Amygdala (tissue), 56 donors: ENCODE data around the gene CISD1.

ENCODE experiments used
- DNase-seq, 56 donors: peaks; one replicate each; lab custom pipeline; 2025; lab: John Stamatoyannopoulos, UW

The CISD1 gene

GRCh38 chr10:58304099-58304633 lies 35.2 kb downstream of the CISD1 start:
- DNase-seq, result no peak

GRCh38 chr10:58305821-58306220 lies 36.9 kb downstream of the CISD1 start:
- DNase-seq, result no peak

DNA sequence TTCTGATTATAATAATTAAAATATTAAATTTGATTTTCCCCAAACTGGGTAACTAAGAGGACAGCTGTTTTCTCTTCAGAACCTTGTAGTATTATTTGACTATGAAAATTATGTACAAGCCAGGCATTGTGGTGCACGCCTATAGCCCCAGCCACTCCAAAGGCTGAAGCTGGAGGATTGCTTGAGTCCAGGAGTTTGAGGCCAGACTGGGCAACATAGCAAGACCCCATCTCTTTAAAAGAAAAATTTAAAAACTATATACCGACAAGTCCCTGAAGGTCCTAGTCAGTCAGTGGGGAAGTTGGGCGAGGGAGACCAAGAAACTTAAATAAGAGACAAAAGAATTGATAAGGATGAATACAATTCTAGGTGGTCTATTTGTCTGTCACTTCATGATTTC lies 38.7 kb downstream of the CISD1 start:
- DNase-seq, result no peak

DNA sequence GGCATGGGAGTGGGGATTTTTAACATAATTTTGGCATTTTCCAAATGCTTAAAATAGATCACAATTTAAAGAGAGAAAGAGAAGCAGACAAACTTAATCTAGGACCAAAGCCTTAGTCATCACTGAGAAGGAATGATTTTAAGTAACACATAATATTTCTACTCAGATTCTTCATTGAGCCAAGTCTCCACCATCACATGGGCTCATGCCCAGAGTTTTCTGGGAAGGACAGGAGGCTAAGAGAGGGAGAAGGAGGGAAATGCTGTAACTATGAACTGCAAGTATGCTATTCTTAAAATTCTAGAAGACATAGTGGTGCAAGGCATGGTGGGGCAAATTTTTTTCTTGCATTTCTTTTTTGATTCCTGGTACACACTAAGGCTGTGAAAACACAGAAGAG lies 42.1 kb downstream of the CISD1 start:
- no peak for DNase-seq

GRCh38 chr10:58316874-58317273 lies 47.9 kb downstream of the CISD1 start:
- DNase-seq, result no peak

DNA sequence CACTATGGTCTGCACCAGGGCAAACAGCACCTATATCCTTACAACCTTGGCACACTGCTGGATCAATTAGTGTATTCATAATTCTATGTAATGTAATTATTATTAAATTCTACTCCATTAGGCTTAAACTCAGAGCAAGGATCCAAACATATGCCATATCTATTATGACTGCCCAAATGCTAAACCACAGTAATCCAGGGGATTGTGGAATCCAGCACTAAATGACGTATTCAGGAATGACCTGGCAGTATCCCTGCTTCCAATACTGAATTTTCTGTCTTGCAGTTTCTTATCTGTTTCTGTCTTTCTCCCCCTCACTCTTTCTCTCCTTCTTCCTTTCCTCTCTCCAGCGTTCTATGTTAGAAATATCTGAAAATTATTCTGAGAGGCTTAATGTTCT lies 49.4 kb downstream of the CISD1 start:
- DNase-seq, result no peak

DNA sequence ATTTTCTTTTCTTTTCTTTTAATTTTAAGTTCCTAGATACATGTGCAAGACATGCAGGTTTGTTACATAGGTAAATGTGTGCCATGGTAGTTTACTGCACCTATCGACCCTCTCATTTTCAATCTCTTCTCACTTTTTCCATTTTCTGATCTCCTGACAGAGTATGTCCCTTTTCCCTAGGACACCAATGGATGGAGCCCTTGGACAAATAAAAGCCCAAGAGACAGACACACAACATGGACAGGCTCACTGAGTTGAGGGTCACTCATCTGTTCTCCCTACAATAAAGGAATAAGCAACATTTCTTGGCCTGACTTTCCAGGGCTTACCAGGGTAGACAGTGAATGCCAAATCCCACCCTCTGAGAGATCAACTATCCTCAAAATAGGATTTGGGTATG lies 50.6 kb downstream of the CISD1 start:
- no peak for DNase-seq

- no peak for DNase-seq
These were observed 51.5 kb downstream of the CISD1 start for GRCh38 chr10:58320351-58321049.

DNA sequence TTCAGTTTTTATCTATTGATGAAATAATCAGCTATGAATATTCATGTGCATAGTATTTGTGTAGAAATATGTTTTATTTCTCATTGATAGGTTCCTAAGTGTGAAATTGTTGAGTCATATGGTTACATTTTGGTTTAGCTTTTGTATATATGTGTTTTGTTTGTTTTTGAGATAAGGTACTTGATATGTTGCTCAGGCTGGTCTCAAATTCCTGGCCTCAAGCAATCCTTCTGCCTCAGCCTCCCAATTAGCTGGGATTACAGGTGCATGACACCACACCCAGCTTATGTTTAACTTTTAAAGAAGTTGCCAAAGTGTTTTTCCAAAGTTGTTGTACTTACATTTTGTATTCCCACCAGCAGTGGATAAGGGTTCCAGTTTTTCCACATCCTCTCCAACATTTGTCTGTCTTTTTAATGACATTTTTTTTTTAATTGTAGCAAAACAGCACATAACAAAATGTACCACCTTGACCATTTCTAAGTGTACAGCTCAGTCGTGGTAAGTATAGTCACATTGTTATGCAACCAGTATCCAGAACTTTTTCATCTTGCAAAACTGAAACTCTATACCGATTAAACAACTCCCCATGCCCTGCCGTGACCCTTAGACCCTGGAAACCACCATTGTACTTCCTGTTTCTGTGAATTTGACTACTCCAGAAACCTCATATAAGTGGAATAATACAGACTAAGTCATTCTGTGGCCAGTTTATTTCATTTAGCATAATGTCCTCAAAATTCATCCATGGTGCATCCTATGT lies 53.3 kb downstream of the CISD1 start:
- DNase-seq, result no peak

GRCh38 chr10:58322835-58323209 lies 53.9 kb downstream of the CISD1 start:
- no peak for DNase-seq

DNA sequence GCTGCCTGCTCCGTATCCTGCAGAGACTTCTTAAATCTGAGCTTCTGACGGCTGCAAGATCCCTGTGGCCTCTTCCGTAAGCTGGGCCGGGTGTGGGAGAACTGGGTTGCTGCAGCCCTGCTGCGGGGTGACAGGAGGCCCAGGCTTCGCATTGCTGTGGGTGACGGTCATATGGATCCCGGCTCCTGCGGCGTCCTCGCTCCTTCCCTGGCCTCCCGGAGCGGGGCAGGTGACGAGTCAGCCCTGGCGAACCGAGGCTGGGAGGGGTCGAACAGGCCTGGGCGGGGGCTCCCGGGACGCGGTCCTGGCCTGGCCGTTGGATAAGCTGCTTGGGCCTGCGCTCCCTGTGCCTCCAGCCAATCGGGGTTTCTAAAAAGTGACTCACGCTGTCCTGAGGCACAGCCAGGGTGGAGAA lies 58.0 kb downstream of the CISD1 start:
- no peak for DNase-seq

DNA sequence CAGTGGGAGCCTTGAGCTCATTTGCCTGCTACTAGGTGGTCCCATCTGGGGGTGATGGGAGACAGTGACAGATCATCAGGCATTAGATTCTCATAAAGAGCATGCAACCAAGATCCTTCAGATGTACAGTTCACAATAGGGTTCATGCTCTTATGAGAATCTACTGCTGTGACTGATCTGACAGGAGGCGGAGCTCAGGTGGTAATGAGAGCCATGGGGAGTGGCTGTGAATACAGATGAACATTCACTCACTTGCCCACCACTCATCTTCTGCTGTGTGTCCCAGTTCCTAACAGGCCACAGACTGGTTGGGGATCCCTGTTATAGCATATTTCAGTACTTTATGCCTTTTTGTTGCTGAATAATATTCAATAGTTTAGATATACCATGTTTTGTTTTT lies 59.3 kb downstream of the CISD1 start:
- DNase-seq, result no peak

- DNase-seq, result no peak
These were observed 61.5 kb downstream of the CISD1 start for GRCh38 chr10:58330431-58330830.

DNA sequence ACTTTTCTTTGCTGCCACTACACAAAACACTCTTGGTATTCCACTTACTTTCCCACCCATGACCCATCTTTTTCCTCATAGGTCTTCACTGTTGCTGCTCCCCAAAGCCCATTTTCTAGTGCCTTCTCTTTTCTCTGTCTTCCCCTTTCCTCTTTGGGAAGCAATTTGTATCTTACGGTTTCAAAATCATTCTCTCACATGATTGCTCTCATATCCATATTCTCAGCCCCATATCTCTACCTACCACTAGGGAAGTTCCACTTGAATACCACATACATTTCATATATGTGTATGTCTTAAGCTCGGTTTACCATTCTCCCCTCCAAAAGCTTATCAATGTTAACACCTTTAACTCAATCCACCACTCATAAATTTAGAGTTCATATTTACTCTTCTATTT lies 62.7 kb downstream of the CISD1 start:
- DNase-seq, result no peak

DNA sequence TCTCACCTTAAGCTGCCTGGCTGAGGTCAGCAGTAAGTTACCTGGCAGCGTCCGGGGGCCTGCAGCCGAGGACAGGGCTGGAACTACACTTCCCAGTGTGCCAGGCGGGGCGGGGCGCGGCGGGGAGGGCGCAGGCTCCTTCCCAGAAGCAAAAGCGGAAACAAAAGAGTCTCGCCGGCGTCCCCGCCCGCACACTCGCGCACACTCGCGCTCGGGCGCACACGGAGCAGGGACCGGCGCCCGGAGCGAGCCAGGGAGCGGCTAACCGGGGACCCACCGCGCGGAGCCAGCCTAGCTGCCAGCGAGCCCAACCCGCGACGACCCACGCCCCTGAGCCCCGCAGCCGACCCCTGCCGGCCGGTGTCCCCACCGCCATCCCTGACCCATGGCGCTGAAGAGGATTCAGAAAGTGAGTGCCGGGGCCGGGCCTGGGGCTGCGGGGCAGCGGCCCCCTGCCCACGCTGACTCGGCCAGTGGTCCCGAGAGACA lies 65.9 kb downstream of the CISD1 start, which contains the start of gene UBE2D1:
Gene UBE2D1, plus strand, starts transcription at position 190 of the 489 bp plus-strand sequence. Its CDS starts 196 bp downstream, at position 386.
- DNase-seq, result peak; percentile 6 to 91 (median 72)

GRCh38 chr10:58335306-58336005 lies 66.5 kb downstream of the CISD1 start:
- DNase-seq, result peak in 26 of 56 donors; percentile 5 to 55 (median 30)

DNA sequence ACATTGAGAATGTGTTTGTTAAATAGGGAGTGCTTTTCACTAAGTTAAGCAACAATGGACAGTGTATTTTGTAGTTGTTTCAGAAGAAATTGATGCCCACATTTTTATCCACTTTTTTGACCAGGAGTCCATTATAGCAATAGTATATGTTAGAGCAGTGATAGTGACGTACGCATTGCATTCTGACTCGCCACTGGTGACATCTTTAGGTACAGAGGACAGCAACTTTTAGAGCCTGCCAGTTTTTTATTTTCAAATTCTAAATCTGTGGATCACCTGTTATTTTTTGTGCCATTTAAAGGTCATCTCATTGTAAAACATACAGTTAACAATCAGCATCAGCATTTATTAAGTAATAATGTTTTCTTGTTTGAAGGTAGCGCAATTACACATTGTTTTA lies 67.3 kb downstream of the CISD1 start:
- DNase-seq, result no peak
